Testis (tissue), 2 donors: ENCODE measurements around the gene KRT14.
"Not testable (repeated sequence)": the region's sequence is repeated elsewhere in the genome, so short reads cannot be mapped to it uniquely, and the experiment has no call there.

ENCODE experiments used
- CTCF ChIP-seq, 3 experiments: fragments of 450-650 bp in 2 of 3; fragments of 200-600 bp in 1 of 3; sonication (generic) in 1 of 3; IDR thresholded peaks; one replicate each; pipeline ENCODE4 v1.5.1; 2016 to 2019; ENCODE audit warnings: antibody characterized with exemption in 3 of 3, mild to moderate bottlenecking in 2 of 3, moderate library complexity in 1 of 3
- POLR2A ChIP-seq: fragments of 450-650 bp; IDR thresholded peaks from one replicate; pipeline ENCODE4 v1.6.1; 2017; ENCODE audit warnings: antibody characterized with exemption, mild to moderate bottlenecking, moderate library complexity

GRCh38 chr17:41621435-41621817 lies 34.7 kb upstream of the KRT14 start:
- TF ChIP-seq CTCF (IDR thresholded peaks at IDR 0.05); POLR2A: not testable (repeated sequence)
